Suprapubic skin (tissue), 4 donors: ENCODE measurements around the gene CHST7. TPM values are rescaled to one million over a fixed set of nuclear protein-coding genes. Genes with fewer than 3 reads are reported as not detected.

Source experiments
- DNase-seq, 2 donors: peaks; one replicate each; pipeline ENCODE4 v3.0.0-alpha.2; 2019; ENCODE audit warnings: low spot score in 2 of 2
- H3K27ac ChIP-seq: fragments of 200-600 bp; sonication (generic); one replicate; pipeline ENCODE4 v1.5.1; 2019
- H3K27me3 ChIP-seq: fragments of 200-600 bp; sonication (generic); one replicate; pipeline ENCODE4 v1.5.1; 2019
- H3K36me3 ChIP-seq: fragments of 200-600 bp; sonication (generic); one replicate; pipeline ENCODE4 v1.5.1; 2019
- H3K4me1 ChIP-seq: fragments of 200-600 bp; sonication (generic); one replicate; pipeline ENCODE4 v1.5.1; 2019
- H3K4me3 ChIP-seq: fragments of 200-600 bp; sonication (generic); one replicate; pipeline ENCODE4 v1.5.1; 2019; ENCODE audit warnings: mild to moderate bottlenecking
- H3K9me3 ChIP-seq: fragments of 200-600 bp; sonication (generic); one replicate; pipeline ENCODE4 v1.5.1; 2019
- EP300 ChIP-seq: sonication (generic); formaldehyde crosslinking; IDR thresholded peaks from one replicate; pipeline ENCODE4 v1.6.1; 2017; ENCODE audit warnings: antibody characterized with exemption
- POLR2A ChIP-seq, 2 donors: fragments of 450-650 bp; IDR thresholded peaks; one replicate each; pipeline ENCODE4 v1.6.1; 2017; ENCODE audit warnings: antibody characterized with exemption in 2 of 2, mild to moderate bottlenecking in 2 of 2, moderate library complexity in 2 of 2
- POLR2AphosphoS5 ChIP-seq, 3 donors: sonication (generic); formaldehyde crosslinking; IDR thresholded peaks; one replicate each; pipeline ENCODE4 v1.6.1; 2017; ENCODE audit warnings: antibody characterized with exemption in 3 of 3
- WGBS: methylation state at CpG from one replicate; pipeline ENCODE4 v1.1.5; 2018; 5-methylcytosine and 5-hydroxymethylcytosine counted together
- total RNA-seq, 4 donors: library from RNA; depleted of rRNA; stranded (reverse); fragments of >200 nt; gene quantifications; one replicate each; pipeline ENCODE4 v1.1.0, GENCODE V29; 2016
- TF ChIP-seq, protein P1 (sequence below), 2 donors: fragments of 200-600 bp in 1 of 2; fragments of 450-650 bp in 1 of 2; sonication (generic) in 1 of 2; IDR thresholded peaks; one replicate each; pipeline ENCODE4 v1.5.1; 2016 to 2019; ENCODE audit warnings: antibody characterized with exemption in 2 of 2, mild to moderate bottlenecking in 1 of 2, moderate library complexity in 1 of 2

The CHST7 gene
- total RNA-seq, 4 donors from 2014 or later: 5.8 to 7.9 (median 7.0) TPM

DNA sequence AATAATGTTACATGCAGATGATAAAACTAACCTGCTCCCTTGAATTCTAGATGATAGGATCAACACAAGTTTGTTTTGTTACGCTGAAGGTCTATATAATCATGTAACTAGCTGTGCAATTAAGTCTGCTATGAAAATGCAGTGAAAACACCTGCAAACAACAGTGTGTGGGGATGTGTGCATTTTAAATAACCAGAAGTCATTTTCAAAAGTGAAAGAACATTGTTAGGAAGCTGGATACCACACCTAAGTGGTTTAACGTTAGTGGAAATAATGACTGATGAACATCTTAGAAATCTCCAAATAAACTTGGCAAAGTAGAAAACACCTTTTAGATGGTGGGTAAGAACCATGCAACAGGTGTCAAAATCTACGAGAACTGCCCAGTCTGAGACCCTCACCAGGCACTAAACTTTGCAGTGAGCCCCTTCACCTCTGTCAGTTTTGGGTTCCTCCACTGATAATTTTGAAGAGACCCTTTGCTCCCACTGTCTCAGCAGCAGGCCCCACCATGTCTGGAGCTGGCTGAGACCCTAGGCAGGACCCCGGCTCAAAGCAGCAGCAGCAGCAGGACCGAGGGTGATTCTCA lies 36.6 kb downstream of the CHST7 start:
- no peaks in the 10 kb centered on the region for H3K36me3 ChIP-seq
- 75% methylated on average over 5 of the region's 5 CpGs for WGBS
- no peaks in the 10 kb centered on the region for H3K4me1 ChIP-seq
- no peak overlapping the region for H3K4me3 ChIP-seq
- no peaks in the 10 kb centered on the region for H3K27me3 ChIP-seq
- no peaks in the 10 kb centered on the region for H3K9me3 ChIP-seq
- no peak for DNase-seq
- H3K27ac ChIP-seq: no peak overlapping the region
- TF ChIP-seq POLR2AphosphoS5 (IDR thresholded peaks at IDR 0.05) (no peak), POLR2A (IDR thresholded peaks at IDR 0.05) (no peak), EP300 (no peak)
- TF ChIP-seq, protein P1, sequence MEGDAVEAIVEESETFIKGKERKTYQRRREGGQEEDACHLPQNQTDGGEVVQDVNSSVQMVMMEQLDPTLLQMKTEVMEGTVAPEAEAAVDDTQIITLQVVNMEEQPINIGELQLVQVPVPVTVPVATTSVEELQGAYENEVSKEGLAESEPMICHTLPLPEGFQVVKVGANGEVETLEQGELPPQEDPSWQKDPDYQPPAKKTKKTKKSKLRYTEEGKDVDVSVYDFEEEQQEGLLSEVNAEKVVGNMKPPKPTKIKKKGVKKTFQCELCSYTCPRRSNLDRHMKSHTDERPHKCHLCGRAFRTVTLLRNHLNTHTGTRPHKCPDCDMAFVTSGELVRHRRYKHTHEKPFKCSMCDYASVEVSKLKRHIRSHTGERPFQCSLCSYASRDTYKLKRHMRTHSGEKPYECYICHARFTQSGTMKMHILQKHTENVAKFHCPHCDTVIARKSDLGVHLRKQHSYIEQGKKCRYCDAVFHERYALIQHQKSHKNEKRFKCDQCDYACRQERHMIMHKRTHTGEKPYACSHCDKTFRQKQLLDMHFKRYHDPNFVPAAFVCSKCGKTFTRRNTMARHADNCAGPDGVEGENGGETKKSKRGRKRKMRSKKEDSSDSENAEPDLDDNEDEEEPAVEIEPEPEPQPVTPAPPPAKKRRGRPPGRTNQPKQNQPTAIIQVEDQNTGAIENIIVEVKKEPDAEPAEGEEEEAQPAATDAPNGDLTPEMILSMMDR (IDR thresholded peaks at IDR 0.05): no peak

DNA sequence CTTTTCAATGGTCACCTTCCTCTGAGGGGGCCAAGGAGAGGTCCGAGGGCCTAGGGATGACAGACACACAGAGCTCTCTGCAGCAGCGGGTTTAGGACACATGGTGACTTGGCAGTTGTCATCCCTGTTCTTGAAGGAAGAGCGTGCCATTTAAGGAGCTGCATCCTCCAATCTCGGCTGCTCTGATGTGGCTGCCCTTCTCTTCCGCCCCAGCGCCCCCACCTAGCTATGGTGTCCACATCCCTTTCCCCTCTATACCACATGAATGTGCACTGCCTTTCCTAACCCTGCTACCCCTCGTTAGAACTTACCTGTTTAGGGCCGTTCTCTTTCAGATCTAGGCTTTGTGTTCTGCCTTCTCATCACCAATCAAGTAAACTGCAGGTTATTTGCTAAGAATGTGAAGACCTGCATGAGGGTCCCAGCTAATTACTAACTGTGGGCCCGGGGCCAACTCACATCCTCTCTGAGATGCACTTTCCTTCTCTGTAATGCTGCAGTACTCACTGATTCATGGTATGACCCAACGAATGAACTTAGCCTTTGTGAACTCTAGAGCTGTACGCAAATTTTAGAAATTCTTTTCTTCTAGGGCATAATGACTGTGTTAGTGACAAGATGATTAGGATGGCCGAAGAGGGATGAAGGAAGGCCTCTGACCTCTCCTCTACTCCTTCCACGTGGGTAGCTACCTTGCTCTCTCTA lies 38.2 kb downstream of the CHST7 start:
- no peak for DNase-seq
- no peak overlapping the region for H3K4me3 ChIP-seq
- H3K36me3 ChIP-seq: no peaks in the 10 kb centered on the region
- TF ChIP-seq EP300: no peak
- no peak for TF ChIP-seq POLR2A (IDR thresholded peaks at IDR 0.05)
- 80% methylated on average over 13 of the region's 13 CpGs for WGBS
- no peaks in the 10 kb centered on the region for H3K27me3 ChIP-seq
- no peaks in the 10 kb centered on the region for H3K9me3 ChIP-seq
- no peak overlapping the region for H3K27ac ChIP-seq
- no peaks in the 10 kb centered on the region for H3K4me1 ChIP-seq

DNA sequence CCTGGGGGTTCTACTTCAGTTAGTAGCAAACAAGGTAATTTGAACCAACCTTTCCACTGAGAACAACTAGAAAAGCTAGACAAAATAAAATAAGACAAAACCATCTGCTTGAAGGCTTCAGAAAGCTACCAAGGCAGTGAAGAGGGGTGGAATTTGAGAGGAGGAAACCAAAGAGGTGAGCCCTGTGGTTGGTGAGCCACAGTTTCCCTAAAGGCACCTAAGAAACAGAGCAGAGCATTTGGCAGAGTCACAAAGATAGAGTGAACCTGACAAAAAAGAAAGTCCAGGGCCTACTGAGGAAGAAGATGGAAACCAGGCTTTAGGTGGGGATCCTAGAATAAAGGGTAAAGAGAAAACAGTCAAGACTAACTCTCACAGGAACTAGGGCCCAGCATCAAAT lies 44.3 kb downstream of the CHST7 start:
- Histone ChIP-seq H3K9me3 (no peaks in the 10 kb centered on the region), H3K4me1 (no peaks in the 10 kb centered on the region)
- no peak for TF ChIP-seq EP300

DNA sequence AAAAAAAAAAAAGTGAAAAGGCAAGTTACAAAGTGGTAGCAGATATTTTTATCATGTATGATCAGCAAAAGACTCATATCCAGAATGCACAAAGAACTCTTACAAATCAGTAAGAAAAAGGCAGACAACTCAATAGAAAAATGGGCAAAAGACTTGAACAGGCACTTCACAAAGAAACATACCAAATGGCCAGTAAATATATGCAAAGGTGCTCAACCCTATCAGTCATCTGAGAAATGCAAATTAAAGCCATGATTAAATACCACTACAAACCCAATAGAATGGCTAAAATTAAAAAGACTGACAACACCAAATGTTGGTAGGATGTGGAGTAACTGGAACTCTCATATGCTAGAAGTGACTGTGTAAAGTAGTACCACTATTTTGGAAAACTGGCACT lies 45.4 kb downstream of the CHST7 start:
- Histone ChIP-seq H3K27ac (no peak overlapping the region), H3K4me3 (no peak overlapping the region), H3K36me3 (no peaks in the 10 kb centered on the region), H3K9me3 (no peaks in the 10 kb centered on the region), H3K4me1 (no peaks in the 10 kb centered on the region), H3K27me3 (no peaks in the 10 kb centered on the region)
- no peak for DNase-seq
- TF ChIP-seq POLR2A (IDR thresholded peaks at IDR 0.05) (no peak), POLR2AphosphoS5 (IDR thresholded peaks at IDR 0.05) (no peak), EP300 (no peak)
- TF ChIP-seq, protein P1 (IDR thresholded peaks at IDR 0.05): no peak

More for the DNA sequence above, 44.3 kb downstream of the CHST7 start:
- no peak overlapping the region for H3K27ac ChIP-seq
- no peak for DNase-seq
- no peak overlapping the region for H3K4me3 ChIP-seq
- H3K27me3 ChIP-seq: no peaks in the 10 kb centered on the region
- H3K36me3 ChIP-seq: no peaks in the 10 kb centered on the region

GRCh38 chrX:46620505-46620904 lies 46.9 kb downstream of the CHST7 start:
- no peaks in the 10 kb centered on the region for H3K27me3 ChIP-seq
- no peak overlapping the region for H3K4me3 ChIP-seq
- no peaks in the 10 kb centered on the region for H3K9me3 ChIP-seq
- H3K27ac ChIP-seq: no peak overlapping the region
- H3K36me3 ChIP-seq: no peaks in the 10 kb centered on the region
- 81% methylated on average over 4 of the region's 4 CpGs for WGBS
- no peak for DNase-seq
- TF ChIP-seq POLR2A (IDR thresholded peaks at IDR 0.05): no peak
- no peak for TF ChIP-seq EP300
- no peak for TF ChIP-seq POLR2AphosphoS5 (IDR thresholded peaks at IDR 0.05)
- TF ChIP-seq, protein P1 (IDR thresholded peaks at IDR 0.05): no peak
- no peaks in the 10 kb centered on the region for H3K4me1 ChIP-seq

- TF ChIP-seq, protein P1 (IDR thresholded peaks at IDR 0.05): no peak
- TF ChIP-seq EP300: no peak
- no peak for TF ChIP-seq POLR2A (IDR thresholded peaks at IDR 0.05)
- TF ChIP-seq POLR2AphosphoS5 (IDR thresholded peaks at IDR 0.05): no peak
- 75% methylated on average over 3 of the region's 3 CpGs for WGBS
- H3K27ac ChIP-seq: no peak overlapping the region
These were observed 48.0 kb downstream of the CHST7 start for GRCh38 chrX:46621572-46621971.

More at GRCh38 chrX:46621572-46621971, 48.0 kb downstream of the CHST7 start:
- H3K4me3 ChIP-seq: no peak overlapping the region
- H3K4me1 ChIP-seq: no peaks in the 10 kb centered on the region
- no peaks in the 10 kb centered on the region for H3K36me3 ChIP-seq
- DNase-seq: no peak
- H3K9me3 ChIP-seq: no peaks in the 10 kb centered on the region
- no peaks in the 10 kb centered on the region for H3K27me3 ChIP-seq
